B cell (primary cell): ENCODE results near the gene GPT2. TPM values are rescaled to one million over a fixed set of nuclear protein-coding genes. Genes with fewer than 3 reads are reported as not detected.
A peak's percentile ranks its signal among the peaks of the same experiment; 100 is the strongest.

Experiments
- ATAC-seq: fragments of 200-7000 bp; cut with Tn5 transposase; one replicate; pipeline ENCODE4 v1.10.0; 2021; ENCODE audit warnings: low read depth, mild to moderate bottlenecking, moderate number of reproducible peaks, moderate library complexity
- CTCF ChIA-PET: fragments of 350-600 bp; sonication (Branson Sonifier 250); formaldehyde crosslinking; loops from one replicate; lab custom pipeline; 2021; ENCODE audit warnings: antibody characterized with exemption, inconsistent platforms; lab: Charles Lee
- POLR2A ChIA-PET: fragments of 350-600 bp; sonication (Branson Sonifier 250); formaldehyde crosslinking; loops from one replicate; lab custom pipeline; 2021; ENCODE audit warnings: antibody characterized with exemption; lab: Charles Lee
- DNase-seq: peaks from one replicate; pipeline ENCODE4 v3.0.0; 2013
- H2AFZ ChIP-seq: 2 replicates; pipeline ENCODE4 v1.6.1; 2012; ENCODE audit warnings: mild to moderate bottlenecking, low read depth, low read length; ENCODE audit not compliant: insufficient read depth, poor library complexity, severe bottlenecking
- H3K27ac ChIP-seq, 2 donors: 1 replicate in 1 of 2; 2 replicates in 1 of 2; pipeline ENCODE4 v1.5.1; 2012 to 2013; ENCODE audit warnings: low read length in 2 of 2, mild to moderate bottlenecking in 2 of 2, moderate library complexity in 1 of 2
- H3K27me3 ChIP-seq, 4 experiments: fragments of 200-600 bp in 1 of 4; sonication (generic) in 1 of 4; replicated peaks in 1 of 4; 1 replicate in 2 of 4; 2 replicates in 2 of 4; pipeline versions ENCODE4 v1.6.1 to v1.7.0; 2013 to 2016; ENCODE audit warnings: low read length in 3 of 4, mild to moderate bottlenecking in 2 of 4, mixed read lengths in 1 of 4, moderate library complexity in 1 of 4; ENCODE audit not compliant: insufficient read depth in 4 of 4, control insufficient read depth in 3 of 4; ENCODE audit errors: control extremely low read depth in 1 of 4
- H3K36me3 ChIP-seq, 2 experiments: replicated peaks in 1 of 2; 1 replicate in 1 of 2; 2 replicates in 1 of 2; pipeline versions ENCODE4 v1.6.1 to v1.7.1; 2013; ENCODE audit warnings: low read length in 1 of 2; ENCODE audit not compliant: insufficient read depth in 2 of 2, control insufficient read depth in 1 of 2; ENCODE audit errors: control extremely low read depth in 1 of 2, extremely low read depth in 1 of 2
- H3K4me1 ChIP-seq, 2 donors: fragments of 200-600 bp in 1 of 2; sonication (generic) in 1 of 2; 1 replicate in 1 of 2; 2 replicates in 1 of 2; pipeline versions ENCODE4 v1.5.1 to v1.6.1; 2013 to 2017; ENCODE audit warnings: low read length in 2 of 2; ENCODE audit not compliant: control insufficient read depth in 2 of 2, insufficient read depth in 2 of 2
- H3K4me2 ChIP-seq: replicated peaks from 2 replicates; pipeline ENCODE3; 2012; ENCODE audit warnings: mild to moderate bottlenecking, low read depth, low read length; ENCODE audit not compliant: poor library complexity, severe bottlenecking
- H3K4me3 ChIP-seq, 5 experiments: fragments of 200-600 bp in 1 of 5; sonication (generic) in 1 of 5; 1 replicate in 3 of 5; 2 replicates in 2 of 5; pipeline versions ENCODE4 v1.5.1 to v1.7.0; 2011 to 2016; ENCODE audit warnings: low read length in 4 of 5, mild to moderate bottlenecking in 4 of 5, low read depth in 2 of 5, control low read depth in 1 of 5, moderate library complexity in 1 of 5; ENCODE audit not compliant: insufficient read depth in 1 of 5; ENCODE audit errors: control extremely low read depth in 1 of 5, extremely low read depth in 1 of 5
- H3K79me2 ChIP-seq: fragments of 200-600 bp; sonication (generic); one replicate; pipeline ENCODE4 v1.6.0; 2016; ENCODE audit warnings: low read length; ENCODE audit not compliant: control insufficient read depth, insufficient read depth
- H3K9ac ChIP-seq: fragments of 200-600 bp; sonication (generic); 2 replicates; pipeline ENCODE4 v1.6.1; 2017; ENCODE audit warnings: mild to moderate bottlenecking, low read length, moderate library complexity
- H3K9me3 ChIP-seq, 3 donors: one replicate each; pipeline versions ENCODE4 v1.6.1 to v1.7.1; 2013; ENCODE audit warnings: low read length in 2 of 3; ENCODE audit not compliant: control insufficient read depth in 2 of 3, insufficient read depth in 1 of 3; ENCODE audit errors: control extremely low read depth in 1 of 3
- H4K20me1 ChIP-seq: 2 replicates; pipeline ENCODE4 v1.6.0; 2012; ENCODE audit warnings: mild to moderate bottlenecking, low read length; ENCODE audit not compliant: insufficient read depth, control insufficient read depth, poor library complexity, severe bottlenecking
- H3K27ac Mint-ChIP-seq: one replicate; pipeline ENCODE4 v1.8.0; 2021; ENCODE audit warnings: mixed read lengths
- H3K27me3 Mint-ChIP-seq: one replicate; pipeline ENCODE4 v1.8.0; 2021; ENCODE audit warnings: mixed read lengths
- H3K4me1 Mint-ChIP-seq: one replicate; pipeline ENCODE4 v1.8.0; 2021; ENCODE audit warnings: mixed read lengths
- H3K4me3 Mint-ChIP-seq: one replicate; pipeline ENCODE4 v1.8.0; 2021; ENCODE audit warnings: mixed read lengths
- H3K9me3 Mint-ChIP-seq: one replicate; pipeline ENCODE4 v1.8.0; 2022; ENCODE audit warnings: mixed read lengths; ENCODE audit not compliant: insufficient read depth
- CTCF ChIP-seq: fragments of 200-600 bp; IDR thresholded peaks from one replicate; pipeline ENCODE4 v1.8.0; 2022; ENCODE audit warnings: antibody characterized with exemption, mild to moderate bottlenecking
- EZH2 ChIP-seq: IDR thresholded peaks from 2 replicates; pipeline ENCODE4 v1.6.1; 2012; ENCODE audit warnings: borderline replicate concordance, low read depth, mild to moderate bottlenecking, moderate library complexity, low read length; ENCODE audit not compliant: insufficient read depth, poor library complexity, severe bottlenecking
- WGBS: methylation state at CpG from one replicate; pipeline ENCODE4 v1.1.5; 2013; ENCODE audit warnings: missing lambda C conversion rate; ENCODE audit not compliant: insufficient coverage; 5-methylcytosine and 5-hydroxymethylcytosine counted together
- intact Hi-C: fragments of 100-400 bp; cut with micrococcal nuclease; formaldehyde crosslinking; loops from one replicate; pipeline ENCODE4 v1.10.0; 2022
- polyA plus RNA-seq: library from polyadenylated mRNA; depleted of rRNA; stranded (reverse); fragments of >200 nt; gene quantifications from 2 replicates; pipeline ENCODE4 v1.2.3, GENCODE V29; 2012
- total RNA-seq, 2 donors: library from RNA; stranded (reverse); fragments of 120-200 nt in 1 of 2; gene quantifications; 1 replicate in 1 of 2; 2 replicates in 1 of 2; pipeline versions ENCODE4 v1.2.3 to v1.2.4, GENCODE V29; 2013 to 2022

Gene GPT2
- total and polyA plus RNA-seq, 2 donors (not counting 1 experiment from before 2014, with no cell fraction given), result 6.8 to 9.9 TPM

- ATAC-seq, result peak; percentile 21
- WGBS, result no CpG with 5 or more reads among the region's 5 CpGs
- H3K9ac ChIP-seq, result no peak overlapping the region
Measured at GRCh38 chr16:46850619-46851555, 33.3 kb upstream of the GPT2 start.

More at GRCh38 chr16:46850619-46851555, 33.3 kb upstream of the GPT2 start:
- H3K27ac ChIP-seq, result no peak overlapping the region
- peak overlapping the region; percentile 52 for H2AFZ ChIP-seq
- no peaks in the 10 kb centered on the region for H3K79me2 ChIP-seq
- no peaks in the 10 kb centered on the region for H3K36me3 ChIP-seq
- no peak overlapping the region for H3K4me3 ChIP-seq
- H3K4me2 ChIP-seq, result peak overlapping the region; percentile 30
- H3K4me3 Mint-ChIP-seq, result peak overlapping the region; percentile 32
- peaks cover 6 to 18% of the 10 kb centered on the region in 2 donors for H3K4me1 ChIP-seq
- H3K27me3 ChIP-seq, result no peaks in the 10 kb centered on the region
- intact Hi-C loops, result no loop called here
- no peak for DNase-seq
- H3K9me3 ChIP-seq, result no peaks in the 10 kb centered on the region
- CTCF ChIA-PET, result interaction anchor here (0.6 to 5.4 kb wide), 9 partner anchors 10 to 1314 kb away, joined by 3 to 149 read pairs (median 4); no protein-coding TSS in a partner anchor
- H3K27ac Mint-ChIP-seq, result peak overlapping the region; percentile 59
- POLR2A ChIA-PET, result interaction anchor here (0.7 kb wide), 1 partner anchor 49 kb away, joined by 3 read pairs; no protein-coding TSS in a partner anchor
- no peaks in the 10 kb centered on the region for H4K20me1 ChIP-seq
- no peaks in the 10 kb centered on the region for H3K9me3 Mint-ChIP-seq
- H3K27me3 Mint-ChIP-seq, result no peaks in the 10 kb centered on the region
- peaks cover 17% of the 10 kb centered on the region for H3K4me1 Mint-ChIP-seq
- TF ChIP-seq CTCF, result no peak
- TF ChIP-seq EZH2, result no peak
